Type B pancreatic cell (in vitro differentiated cells): ENCODE measurements around the gene ZNF827. TPM values are rescaled to one million over a fixed set of nuclear protein-coding genes. Genes with fewer than 3 reads are reported as not detected.

Experiments
- DNase-seq: peaks from one replicate; pipeline ENCODE4 v3.0.0; 2021; ENCODE audit warnings: mixed read lengths; ENCODE audit not compliant: unreplicated experiment; ENCODE audit errors: extremely low spot score
- H3K27ac Mint-ChIP-seq: 2 replicates; pipeline ENCODE4 v1.8.0; 2021; ENCODE audit warnings: mild to moderate bottlenecking, mixed read lengths
- H3K27me3 Mint-ChIP-seq: 2 replicates; pipeline ENCODE4 v1.8.0; 2021; ENCODE audit warnings: mixed read lengths
- H3K36me3 Mint-ChIP-seq: 2 replicates; pipeline ENCODE4 v1.8.0; 2021; ENCODE audit warnings: mixed read lengths
- H3K4me1 Mint-ChIP-seq: one replicate; pipeline ENCODE4 v1.8.0; 2021; ENCODE audit warnings: mixed read lengths; ENCODE audit not compliant: unreplicated experiment
- H3K4me3 Mint-ChIP-seq: 2 replicates; pipeline ENCODE4 v1.8.0; 2021; ENCODE audit warnings: mild to moderate bottlenecking, mixed read lengths
- H3K9me3 Mint-ChIP-seq: 2 replicates; pipeline ENCODE4 v1.8.0; 2021; ENCODE audit warnings: mixed read lengths
- CTCF ChIP-seq: fragments of 200-600 bp; sonication (generic); conservative IDR thresholded peaks from 2 replicates; pipeline ENCODE4 v1.5.0; 2021; ENCODE audit warnings: antibody characterized with exemption, mild to moderate bottlenecking
- total RNA-seq: library from RNA; stranded (reverse); gene quantifications from 2 replicates; pipeline ENCODE4 v1.2.1, GENCODE V29; 2021; ENCODE audit warnings: low replicate concordance

The ZNF827 gene
- total RNA-seq, 1 donor from 2014 or later, result 39.9 TPM

DNA sequence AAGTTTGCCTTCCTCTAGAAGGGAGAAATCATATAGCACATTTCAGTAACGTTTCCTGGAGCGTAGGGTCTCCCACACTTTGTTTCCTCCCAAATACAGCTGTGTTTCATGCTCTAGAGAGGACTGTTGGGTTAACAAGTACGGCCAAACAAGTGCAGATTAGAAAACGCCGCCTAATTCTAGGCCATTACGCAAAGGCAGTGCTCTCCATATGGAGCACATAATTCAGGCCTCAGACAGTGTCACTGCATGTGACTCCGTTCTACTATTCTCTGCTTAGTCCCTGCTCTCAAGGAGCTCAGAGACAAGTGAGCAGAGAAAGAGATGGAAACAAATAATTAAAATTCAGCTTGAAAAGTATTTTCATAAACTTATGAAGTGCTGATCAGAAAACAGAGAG is 11.6 kb downstream of the ZNF827 start:
- H3K36me3 Mint-ChIP-seq, result peaks cover 26% of the 10 kb centered on the region
- peaks cover 8% of the 10 kb centered on the region for H3K9me3 Mint-ChIP-seq
- H3K4me1 Mint-ChIP-seq, result peaks cover 28% of the 10 kb centered on the region
- no peak for TF ChIP-seq CTCF
- H3K4me3 Mint-ChIP-seq, result no peak overlapping the region
- no peak for DNase-seq
- H3K27ac Mint-ChIP-seq, result no peak overlapping the region
- H3K27me3 Mint-ChIP-seq, result no peaks in the 10 kb centered on the region

DNA sequence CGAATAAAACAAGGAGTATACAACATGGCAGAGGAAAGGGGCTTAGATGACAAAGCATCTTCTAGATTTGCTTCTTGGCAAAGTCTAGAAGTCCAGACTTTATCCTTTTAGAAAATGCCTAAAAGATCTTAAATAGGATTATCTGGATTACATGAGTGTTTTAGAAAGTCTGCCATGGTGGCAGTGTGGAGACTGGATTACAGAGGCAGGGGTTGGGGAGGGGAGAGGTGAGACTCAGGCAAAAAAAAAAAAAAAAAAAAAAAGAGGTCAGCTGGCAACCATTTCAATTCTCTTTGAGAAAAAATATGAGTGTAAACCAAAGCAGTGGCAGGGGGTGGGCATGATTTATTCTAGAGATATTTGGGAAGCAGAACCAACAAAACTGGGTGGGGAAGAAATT is 17.4 kb downstream of the ZNF827 start:
- H3K4me3 Mint-ChIP-seq, result no peak overlapping the region
- peaks cover 9% of the 10 kb centered on the region for H3K4me1 Mint-ChIP-seq
- H3K36me3 Mint-ChIP-seq, result peaks cover 51% of the 10 kb centered on the region
- no peak overlapping the region for H3K27ac Mint-ChIP-seq
- peaks cover 17% of the 10 kb centered on the region for H3K9me3 Mint-ChIP-seq
- DNase-seq, result no peak
- TF ChIP-seq CTCF, result no peak
- H3K27me3 Mint-ChIP-seq, result no peaks in the 10 kb centered on the region

DNA sequence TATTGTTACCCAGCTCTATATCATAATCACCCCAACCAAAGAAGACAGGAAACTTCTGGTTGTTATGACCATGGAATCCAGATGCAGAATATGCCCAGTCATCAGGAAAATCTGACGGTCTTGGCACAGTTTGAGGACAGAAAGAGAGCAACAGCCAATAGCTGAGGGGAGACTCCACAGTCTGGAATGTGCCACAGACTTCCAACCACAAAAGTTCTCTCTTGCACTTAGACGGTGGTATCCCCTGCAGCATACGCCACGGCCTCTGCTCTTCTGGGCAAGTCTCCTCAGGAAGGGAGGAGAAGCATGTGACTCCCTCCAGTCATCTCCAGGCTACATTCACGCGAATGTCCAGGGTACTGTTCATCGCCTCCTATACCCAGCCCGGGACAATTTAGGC is 18.4 kb downstream of the ZNF827 start:
- Mint-ChIP-seq H3K36me3 (peaks cover 52% of the 10 kb centered on the region), H3K27ac (no peak overlapping the region), H3K27me3 (no peaks in the 10 kb centered on the region), H3K4me3 (no peak overlapping the region), H3K9me3 (peaks cover 21% of the 10 kb centered on the region), H3K4me1 (peaks cover 13% of the 10 kb centered on the region)
- no peak for DNase-seq
- TF ChIP-seq CTCF, result no peak

DNA sequence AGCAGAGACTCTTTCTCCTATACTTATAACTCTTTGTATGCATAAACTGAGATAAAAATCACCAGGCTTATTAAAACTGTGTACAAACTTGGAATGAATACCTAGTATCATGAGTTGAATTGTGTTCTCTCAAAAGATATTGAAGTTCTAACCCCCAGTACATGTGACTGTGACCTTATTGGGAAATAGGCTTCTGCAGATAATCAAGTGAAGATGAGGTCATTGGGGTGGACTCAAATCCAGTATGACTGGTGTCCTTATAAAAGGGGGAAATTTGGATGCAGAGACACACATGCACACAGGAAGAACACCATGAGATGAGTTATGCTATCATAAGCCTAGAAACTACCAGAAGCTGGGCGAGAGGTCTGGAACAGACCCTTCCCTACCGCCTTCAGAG is 26.2 kb downstream of the ZNF827 start:
- DNase-seq, result no peak
- no peak for TF ChIP-seq CTCF
- Mint-ChIP-seq H3K9me3 (peaks cover 18% of the 10 kb centered on the region), H3K27me3 (no peaks in the 10 kb centered on the region), H3K4me3 (no peak overlapping the region), H3K36me3 (peaks cover 27% of the 10 kb centered on the region), H3K27ac (no peak overlapping the region), H3K4me1 (peaks cover 45% of the 10 kb centered on the region)

- DNase-seq, result no peak
- H3K27me3 Mint-ChIP-seq, result no peaks in the 10 kb centered on the region
- no peak overlapping the region for H3K27ac Mint-ChIP-seq
- peaks cover 51% of the 10 kb centered on the region for H3K4me1 Mint-ChIP-seq
- H3K9me3 Mint-ChIP-seq, result peaks cover 5% of the 10 kb centered on the region
- no peak for TF ChIP-seq CTCF
- H3K4me3 Mint-ChIP-seq, result no peak overlapping the region
- H3K36me3 Mint-ChIP-seq, result peaks cover 17% of the 10 kb centered on the region
Observed at GRCh38 chr4:145909773-145910172, 28.9 kb downstream of the ZNF827 start.

DNA sequence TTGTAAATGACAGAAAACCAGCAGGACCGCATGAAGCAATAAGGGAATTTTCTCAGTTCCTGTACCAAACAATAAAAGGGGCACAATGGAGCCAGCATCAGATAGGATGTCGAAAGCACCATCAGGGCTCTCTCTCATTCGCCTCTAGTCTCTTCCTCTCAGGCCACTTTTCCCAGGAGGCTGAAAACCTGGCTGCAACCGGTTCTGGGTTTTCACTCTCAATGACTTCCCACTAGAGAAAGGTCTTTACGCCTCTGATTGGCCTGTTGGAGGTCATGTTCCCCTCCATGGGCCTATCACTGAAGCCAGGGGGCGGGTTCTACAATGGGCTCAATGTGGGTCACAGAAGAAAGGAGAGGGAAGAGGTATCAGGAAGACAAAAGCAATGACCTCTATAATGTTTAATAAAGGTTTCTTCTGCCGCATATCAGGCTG is 29.3 kb downstream of the ZNF827 start:
- Mint-ChIP-seq H3K4me3 (no peak overlapping the region), H3K27ac (no peak overlapping the region), H3K27me3 (no peaks in the 10 kb centered on the region), H3K9me3 (peaks cover 5% of the 10 kb centered on the region), H3K4me1 (peaks cover 46% of the 10 kb centered on the region), H3K36me3 (peaks cover 17% of the 10 kb centered on the region)
- no peak for DNase-seq
- TF ChIP-seq CTCF, result no peak
